ENCODE results near the gene SPAG6. TPM values are rescaled to one million over a fixed set of nuclear protein-coding genes. Genes with fewer than 3 reads are reported as not detected.
"Not testable (repeated sequence)": the region's sequence is repeated elsewhere in the genome, so short reads cannot be mapped to it uniquely, and the experiment has no call there.

SPAG6 gene
- total RNA-seq, 1 experiment from 2014 or later = not detected

DNA sequence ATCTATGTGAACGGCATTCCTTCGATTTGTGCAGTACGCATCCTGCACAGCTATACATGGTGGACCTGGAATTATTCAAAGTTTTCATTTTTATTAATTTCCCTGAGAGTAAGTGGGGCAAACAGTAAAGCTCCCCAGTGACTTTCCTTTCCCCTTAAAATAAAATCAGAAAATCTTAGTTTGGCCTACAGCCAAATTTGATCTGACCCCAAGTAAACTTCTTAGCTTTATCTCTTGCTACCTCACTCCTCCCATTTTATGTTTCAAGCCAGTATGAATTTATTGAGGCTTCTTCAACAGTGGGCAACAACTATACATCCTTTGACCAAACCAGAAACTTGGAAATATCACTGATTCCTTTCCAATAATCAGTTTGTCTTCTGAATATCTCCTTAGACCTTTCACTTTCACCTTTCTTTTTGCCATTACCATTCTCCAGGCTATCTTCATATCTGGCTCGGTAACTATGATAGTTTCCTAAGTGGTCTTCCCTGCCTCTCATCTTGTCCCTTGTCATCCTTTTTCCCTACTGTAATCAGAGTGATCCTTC, 11.1 kb downstream of the SPAG6 start:
- Histone ChIP-seq H3K4me3 (no peak overlapping the region), H3K36me3 (no peaks in the 10 kb centered on the region), H3K27me3 (no peaks in the 10 kb centered on the region), H3K9me3 (no peaks in the 10 kb centered on the region)
- no peak for DNase-seq

DNA sequence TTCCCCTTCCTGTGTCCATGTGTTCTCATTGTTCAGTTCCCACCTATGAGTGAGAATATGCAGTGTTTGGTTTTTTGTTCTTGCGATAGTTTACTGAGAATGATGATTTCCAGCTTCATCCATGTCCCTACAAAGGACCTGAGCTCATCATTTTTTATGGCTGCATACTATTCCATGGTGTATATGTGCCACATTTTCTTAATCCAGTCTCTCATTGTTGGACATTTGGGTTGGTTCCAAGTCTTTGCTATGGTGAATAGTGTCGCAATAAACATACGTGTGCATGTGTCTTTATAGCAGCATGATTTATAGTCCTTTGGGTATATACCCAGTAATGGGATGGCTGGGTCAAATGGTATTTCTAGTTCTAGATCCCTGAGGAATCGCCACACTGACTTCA, 12.5 kb downstream of the SPAG6 start:
- not testable (repeated sequence) for H3K9me3 ChIP-seq, H3K36me3 ChIP-seq, H3K27me3 ChIP-seq, H3K4me3 ChIP-seq, DNase-seq

DNA sequence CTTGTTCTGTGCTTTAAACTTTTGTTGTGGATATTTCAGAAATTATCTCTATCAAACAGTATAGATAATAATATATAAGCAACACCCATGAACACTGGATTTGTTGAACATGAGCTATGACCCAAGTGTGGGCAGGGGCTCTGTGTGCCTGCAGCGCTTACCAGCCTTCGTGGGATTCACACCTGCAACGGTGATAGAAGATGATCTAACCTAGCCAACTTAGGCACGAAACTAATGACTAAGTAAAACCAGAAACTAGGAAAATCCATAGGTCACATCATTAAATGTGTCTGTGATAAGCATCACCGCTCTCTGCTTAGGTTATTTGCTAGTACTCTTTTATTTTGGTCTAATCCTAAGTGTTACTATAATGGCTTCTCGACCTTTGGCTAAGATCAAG, 18.0 kb downstream of the SPAG6 start:
- no peaks in the 10 kb centered on the region for H3K9me3 ChIP-seq
- H3K36me3 ChIP-seq = no peaks in the 10 kb centered on the region
- H3K4me3 ChIP-seq = no peak overlapping the region
- H3K27me3 ChIP-seq = no peaks in the 10 kb centered on the region
- DNase-seq = no peak

DNA sequence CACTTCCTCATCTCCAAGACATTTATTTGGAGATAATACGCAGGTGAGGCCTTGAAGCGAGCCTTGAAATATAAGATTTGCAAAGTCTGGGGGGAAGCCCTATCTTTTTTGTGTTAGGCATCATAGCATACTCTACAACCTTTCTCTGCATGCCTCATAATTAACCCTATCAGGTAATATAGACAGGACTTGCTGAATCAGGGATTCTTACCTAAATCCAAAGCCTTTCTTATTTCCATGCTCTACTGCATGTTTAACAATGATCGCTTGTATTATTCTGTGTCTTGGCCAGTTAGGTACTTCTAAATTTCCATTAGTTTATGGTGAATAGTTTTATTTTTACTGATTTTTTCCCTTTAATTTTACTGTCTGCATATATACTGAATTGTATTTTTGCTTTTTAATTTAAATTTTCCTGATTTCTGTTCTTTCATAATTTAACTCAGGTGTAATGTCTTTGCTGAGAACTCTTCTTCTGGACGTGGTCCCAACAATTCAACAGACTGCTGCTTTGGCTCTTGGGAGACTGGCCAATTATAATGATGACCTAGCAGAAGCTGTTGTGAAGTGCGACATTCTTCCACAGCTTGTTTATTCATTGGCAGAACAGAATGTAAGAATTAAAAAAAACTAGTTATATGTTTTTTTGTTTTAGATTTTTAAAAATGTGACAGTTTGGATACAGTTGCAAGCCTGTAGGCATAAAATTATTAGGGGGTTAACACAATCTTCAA, 19.3 kb downstream of the SPAG6 start:
- Histone ChIP-seq H3K9me3 (no peaks in the 10 kb centered on the region), H3K27me3 (no peaks in the 10 kb centered on the region), H3K4me3 (no peak overlapping the region), H3K36me3 (no peaks in the 10 kb centered on the region)
- no peak for DNase-seq

DNA sequence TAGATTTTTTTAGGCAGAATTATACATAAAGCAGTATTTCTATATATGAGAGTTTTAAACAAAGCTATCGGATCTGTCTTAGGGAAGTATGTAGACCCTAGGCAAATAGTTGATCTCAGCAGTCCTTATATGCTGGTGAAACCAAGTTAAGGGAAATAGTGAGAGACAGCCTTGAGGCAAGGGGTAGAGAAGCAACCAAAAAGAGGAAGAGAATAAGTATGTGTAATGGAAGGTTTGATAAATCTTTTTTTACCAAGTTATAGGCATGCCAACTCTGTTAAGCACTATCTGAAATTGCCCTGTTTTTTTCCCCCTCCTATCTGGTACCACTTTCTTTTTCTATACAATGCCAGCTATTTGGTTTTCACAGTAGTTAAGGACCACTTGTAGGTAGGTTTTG, 19.9 kb downstream of the SPAG6 start:
- no peaks in the 10 kb centered on the region for H3K9me3 ChIP-seq
- no peak overlapping the region for H3K4me3 ChIP-seq
- DNase-seq = no peak
- H3K36me3 ChIP-seq = no peaks in the 10 kb centered on the region
- H3K27me3 ChIP-seq = no peaks in the 10 kb centered on the region

DNA sequence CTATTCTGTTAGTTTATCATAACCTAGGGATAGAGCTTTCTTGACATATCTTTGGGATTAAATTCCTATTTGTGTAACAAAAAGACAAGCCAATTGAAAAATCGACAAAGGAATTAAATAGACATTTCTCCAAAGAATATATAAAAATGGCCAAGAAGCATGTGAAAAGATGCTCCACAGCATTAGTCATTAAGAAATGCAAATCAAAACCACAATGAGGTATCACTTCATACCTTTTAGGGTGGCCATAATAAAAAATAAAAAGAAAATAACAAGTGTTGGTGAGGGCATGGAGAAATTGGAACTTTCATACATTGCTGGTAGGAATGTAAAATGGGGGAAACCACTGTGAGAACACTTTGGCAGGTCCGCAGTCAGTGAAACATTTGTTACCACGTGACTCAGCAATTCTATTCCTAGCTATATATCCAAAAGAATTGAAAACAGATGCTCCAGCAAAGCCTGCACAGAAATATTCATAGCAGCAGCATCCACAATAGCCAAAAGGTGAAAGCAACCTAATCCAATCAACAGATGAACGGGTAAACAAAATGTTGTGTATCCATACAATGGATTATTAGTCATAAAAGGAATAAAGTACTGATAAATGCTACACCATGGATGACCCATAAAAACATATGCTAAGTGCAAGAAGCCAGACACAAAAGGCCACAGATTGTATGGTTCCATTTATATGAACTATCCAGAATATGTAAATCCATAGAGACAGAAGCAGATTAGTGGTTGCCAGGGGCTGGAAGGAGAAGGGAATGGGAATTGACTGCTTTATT, 20.5 kb downstream of the SPAG6 start:
- H3K4me3 ChIP-seq = no peak overlapping the region
- no peak for DNase-seq
- no peaks in the 10 kb centered on the region for H3K27me3 ChIP-seq
- H3K36me3 ChIP-seq = no peaks in the 10 kb centered on the region
- no peaks in the 10 kb centered on the region for H3K9me3 ChIP-seq

DNA sequence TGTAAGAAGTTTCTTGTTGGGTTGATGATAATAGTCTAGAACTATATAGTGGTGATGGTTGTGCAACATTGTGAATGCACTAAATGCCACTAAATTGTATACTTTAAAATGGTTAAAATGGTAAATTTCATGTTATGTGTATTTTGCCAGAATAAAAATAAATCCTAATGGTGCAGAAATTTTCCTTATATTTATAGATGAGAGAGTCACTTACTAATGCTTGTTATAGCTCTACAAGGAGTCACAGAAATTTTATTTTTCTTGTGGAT, 21.1 kb downstream of the SPAG6 start:
- Histone ChIP-seq H3K36me3 (no peaks in the 10 kb centered on the region), H3K9me3 (no peaks in the 10 kb centered on the region), H3K27me3 (no peaks in the 10 kb centered on the region), H3K4me3 (no peak overlapping the region)
- no peak for DNase-seq

DNA sequence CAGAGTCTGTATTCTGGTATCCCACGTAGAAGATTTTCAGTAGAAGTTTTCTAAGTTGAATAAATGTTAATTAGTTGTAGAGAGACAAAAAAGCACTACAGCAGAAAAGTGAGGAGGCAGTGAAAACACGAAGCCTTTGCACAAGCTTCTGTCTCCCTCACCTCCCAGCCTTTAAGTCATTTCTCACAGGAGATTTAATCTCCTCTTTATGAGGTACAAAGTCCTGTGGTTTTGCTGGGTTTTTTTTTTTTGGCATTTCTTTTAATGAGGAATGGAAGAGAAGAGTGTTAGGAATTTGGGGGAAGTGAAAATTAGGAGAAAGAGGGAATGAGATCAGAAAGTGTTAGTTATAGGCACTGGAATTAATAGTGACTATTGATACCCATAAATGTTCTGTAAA, 21.5 kb downstream of the SPAG6 start:
- Histone ChIP-seq H3K9me3 (no peaks in the 10 kb centered on the region), H3K36me3 (no peaks in the 10 kb centered on the region), H3K27me3 (no peaks in the 10 kb centered on the region), H3K4me3 (no peak overlapping the region)
- no peak for DNase-seq

DNA sequence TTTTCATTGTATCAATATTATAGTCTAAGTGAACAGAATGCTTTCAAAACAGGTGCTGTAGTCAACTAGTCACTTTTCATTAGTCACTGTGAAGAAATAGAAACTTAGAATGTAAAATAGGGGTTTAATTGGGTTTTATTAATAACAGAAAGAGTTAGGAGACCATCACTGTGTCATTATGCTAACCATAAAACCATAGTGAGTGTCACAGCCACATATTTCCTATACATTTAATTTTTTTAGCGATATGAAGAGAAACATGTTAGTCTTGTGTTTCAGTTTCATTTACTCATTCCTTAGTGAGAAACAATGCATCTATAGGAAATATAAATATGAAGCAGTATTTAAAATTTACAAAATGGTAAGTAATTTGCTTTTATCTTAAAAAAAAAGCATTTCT, 22.2 kb downstream of the SPAG6 start:
- Histone ChIP-seq H3K9me3 (no peaks in the 10 kb centered on the region), H3K4me3 (no peak overlapping the region), H3K36me3 (no peaks in the 10 kb centered on the region), H3K27me3 (no peaks in the 10 kb centered on the region)
- DNase-seq = no peak

DNA sequence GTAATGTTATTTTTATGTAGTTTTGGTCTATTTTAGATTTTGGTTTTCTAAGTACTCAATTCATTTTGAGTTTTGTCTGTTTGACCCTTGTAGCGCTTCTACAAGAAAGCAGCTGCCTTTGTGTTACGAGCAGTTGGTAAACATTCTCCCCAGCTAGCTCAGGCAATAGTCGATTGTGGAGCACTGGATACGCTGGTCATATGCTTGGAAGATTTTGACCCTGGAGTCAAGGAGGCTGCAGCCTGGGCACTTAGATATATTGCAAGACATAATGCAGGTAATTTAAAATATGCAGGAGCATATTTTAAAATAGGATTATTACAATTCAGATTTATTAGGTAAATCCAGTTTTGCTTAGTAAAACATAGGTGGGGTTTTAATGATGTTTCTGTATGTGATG, 23.1 kb downstream of the SPAG6 start:
- no peaks in the 10 kb centered on the region for H3K9me3 ChIP-seq
- no peaks in the 10 kb centered on the region for H3K27me3 ChIP-seq
- DNase-seq = no peak
- H3K36me3 ChIP-seq = no peaks in the 10 kb centered on the region
- no peak overlapping the region for H3K4me3 ChIP-seq

DNA sequence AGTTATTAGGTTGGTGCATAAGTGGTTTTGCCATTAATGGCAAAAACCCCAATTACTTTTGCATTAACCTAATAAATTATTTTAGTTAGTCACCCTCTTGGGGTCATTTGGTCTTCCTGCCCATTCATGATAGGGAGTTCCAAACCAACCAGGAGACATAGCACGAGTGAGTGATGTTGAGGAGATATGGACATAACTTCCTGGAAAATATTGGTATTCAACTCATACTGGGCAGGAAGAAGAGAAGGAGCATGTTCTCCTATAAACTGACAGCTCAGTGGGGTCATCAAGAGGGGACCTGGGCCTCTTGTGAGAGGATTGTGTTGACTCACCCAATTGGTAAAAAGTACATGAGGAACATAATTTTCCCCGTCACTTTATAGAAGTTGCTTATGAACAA, 23.7 kb downstream of the SPAG6 start:
- H3K4me3 ChIP-seq = no peak overlapping the region
- no peaks in the 10 kb centered on the region for H3K27me3 ChIP-seq
- H3K36me3 ChIP-seq = no peaks in the 10 kb centered on the region
- H3K9me3 ChIP-seq = no peaks in the 10 kb centered on the region
- DNase-seq = no peak

DNA sequence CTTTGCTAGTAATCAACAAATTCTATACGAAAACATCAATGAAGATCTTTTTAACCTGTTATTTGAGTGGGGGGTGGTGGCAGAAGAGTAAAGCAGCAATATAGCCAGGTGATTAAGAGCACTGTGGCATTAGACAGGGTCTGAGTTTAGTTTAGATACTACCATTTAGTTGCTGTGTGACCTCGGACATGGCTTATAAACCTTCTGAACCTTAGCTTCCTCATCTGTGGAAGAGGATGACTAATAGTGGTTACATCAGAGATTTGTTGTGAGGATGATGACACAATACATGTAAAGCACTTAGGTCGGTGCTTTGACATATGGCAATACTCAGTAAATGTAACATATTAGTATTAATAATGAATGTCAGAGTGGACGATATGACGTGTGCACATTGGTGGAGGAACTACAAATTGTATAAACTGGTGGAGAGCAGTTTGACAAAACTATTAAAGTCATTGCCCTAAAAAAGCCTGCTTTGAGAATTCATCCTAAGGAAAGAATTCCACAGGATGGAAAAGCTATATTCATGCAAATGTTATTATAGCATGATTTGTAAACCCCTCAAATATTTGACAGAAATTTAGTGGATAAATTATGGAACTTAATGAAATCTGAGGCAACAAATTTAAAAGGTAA, 24.3 kb downstream of the SPAG6 start:
- DNase-seq = no peak
- Histone ChIP-seq H3K9me3 (no peaks in the 10 kb centered on the region), H3K4me3 (no peak overlapping the region), H3K36me3 (no peaks in the 10 kb centered on the region), H3K27me3 (no peaks in the 10 kb centered on the region)

DNA sequence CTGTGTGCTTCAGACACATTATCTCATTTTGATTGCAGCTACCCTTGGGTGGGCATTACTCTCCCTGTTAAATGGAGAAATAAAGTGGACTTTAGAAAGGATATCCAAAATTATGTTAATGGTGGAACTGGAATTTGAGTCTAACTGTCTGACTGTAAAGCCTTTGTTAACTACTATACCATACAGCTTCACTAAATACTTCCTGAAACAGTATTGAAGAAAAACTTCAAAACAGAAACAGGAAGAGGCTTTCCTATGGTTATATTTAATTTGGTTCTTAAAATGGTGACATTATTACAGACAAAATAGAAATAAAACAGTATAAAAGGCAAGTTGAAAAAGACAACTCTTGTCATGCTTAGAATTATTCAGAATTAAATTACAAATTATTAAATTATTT, 25.0 kb downstream of the SPAG6 start:
- Histone ChIP-seq H3K4me3 (no peak overlapping the region), H3K9me3 (no peaks in the 10 kb centered on the region), H3K27me3 (no peaks in the 10 kb centered on the region), H3K36me3 (no peaks in the 10 kb centered on the region)
- no peak for DNase-seq

DNA sequence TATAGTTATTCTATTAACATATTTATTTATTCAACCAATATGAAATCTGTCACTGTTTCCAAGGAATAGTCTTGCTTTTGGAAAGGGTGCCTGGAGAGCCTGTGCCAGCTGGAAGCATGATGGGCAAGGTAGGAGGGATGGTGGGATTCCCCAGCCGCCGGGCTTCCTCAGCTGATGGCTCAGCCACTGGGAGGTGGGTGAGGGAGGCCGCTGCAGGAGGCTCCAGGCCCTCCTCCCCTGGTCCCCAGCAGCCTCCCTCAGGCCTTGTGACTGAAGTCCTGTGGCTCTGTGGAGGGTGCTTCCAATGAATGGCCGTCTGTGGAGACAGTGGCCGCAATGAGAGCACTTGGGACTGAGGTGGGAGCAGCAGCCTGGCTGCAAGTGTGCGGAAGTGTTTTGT, 27.0 kb downstream of the SPAG6 start:
- no peak for DNase-seq
- no peaks in the 10 kb centered on the region for H3K9me3 ChIP-seq
- no peaks in the 10 kb centered on the region for H3K36me3 ChIP-seq
- H3K27me3 ChIP-seq = no peaks in the 10 kb centered on the region
- H3K4me3 ChIP-seq = no peak overlapping the region

DNA sequence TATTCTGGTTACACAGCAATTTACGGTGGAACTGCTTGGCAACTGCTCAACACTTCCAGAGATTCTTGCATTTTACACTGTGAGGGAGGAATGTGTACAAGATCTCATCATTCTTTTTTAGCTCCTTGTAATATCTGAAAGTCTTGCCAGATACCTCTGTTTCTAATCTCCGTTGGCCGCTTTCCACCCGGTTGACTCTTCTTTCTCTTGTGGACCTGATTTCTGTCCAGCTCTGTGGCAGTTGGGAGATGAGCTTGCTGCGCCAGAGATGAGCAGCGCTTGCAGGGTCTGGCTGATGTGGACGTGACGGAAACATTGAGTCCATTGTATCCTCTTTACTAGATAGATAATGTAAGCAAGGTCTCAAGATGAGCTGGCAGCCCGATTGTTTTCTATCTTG, 27.6 kb downstream of the SPAG6 start:
- Histone ChIP-seq H3K4me3 (no peak overlapping the region), H3K36me3 (no peaks in the 10 kb centered on the region), H3K27me3 (no peaks in the 10 kb centered on the region), H3K9me3 (no peaks in the 10 kb centered on the region)
- no peak for DNase-seq

DNA sequence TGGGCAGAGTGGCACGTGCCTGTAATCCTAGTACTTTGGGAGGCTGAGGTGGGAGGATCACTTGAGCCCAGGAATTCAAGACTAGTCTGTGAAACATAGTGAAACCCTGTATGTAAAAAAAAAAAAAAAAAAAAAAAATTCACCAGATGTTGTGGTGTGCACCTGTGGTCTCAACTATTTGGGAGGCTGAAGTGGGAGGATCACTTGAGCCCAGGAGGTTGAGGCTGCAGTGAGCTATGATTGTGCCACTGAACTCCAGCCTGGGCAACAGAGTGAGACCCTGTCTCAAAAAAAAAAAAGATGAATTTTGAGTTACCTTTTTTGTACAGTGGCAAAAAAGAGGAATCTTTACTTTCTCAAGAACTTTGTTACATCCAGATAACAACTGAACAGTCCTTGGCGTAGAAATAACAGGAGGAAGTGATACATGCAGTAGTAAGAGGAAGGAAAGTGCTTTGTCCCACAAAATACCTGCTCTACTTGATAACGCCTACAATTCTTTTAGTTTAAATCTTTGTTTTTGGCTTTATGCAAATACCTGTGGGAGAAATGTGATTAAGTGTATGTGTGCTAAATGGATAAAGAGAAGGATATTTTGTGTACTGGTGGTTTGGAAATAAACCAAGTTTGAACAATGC, 29.3 kb downstream of the SPAG6 start:
- no peaks in the 10 kb centered on the region for H3K27me3 ChIP-seq
- no peaks in the 10 kb centered on the region for H3K36me3 ChIP-seq
- DNase-seq = no peak
- H3K4me3 ChIP-seq = no peak overlapping the region
- no peaks in the 10 kb centered on the region for H3K9me3 ChIP-seq

DNA sequence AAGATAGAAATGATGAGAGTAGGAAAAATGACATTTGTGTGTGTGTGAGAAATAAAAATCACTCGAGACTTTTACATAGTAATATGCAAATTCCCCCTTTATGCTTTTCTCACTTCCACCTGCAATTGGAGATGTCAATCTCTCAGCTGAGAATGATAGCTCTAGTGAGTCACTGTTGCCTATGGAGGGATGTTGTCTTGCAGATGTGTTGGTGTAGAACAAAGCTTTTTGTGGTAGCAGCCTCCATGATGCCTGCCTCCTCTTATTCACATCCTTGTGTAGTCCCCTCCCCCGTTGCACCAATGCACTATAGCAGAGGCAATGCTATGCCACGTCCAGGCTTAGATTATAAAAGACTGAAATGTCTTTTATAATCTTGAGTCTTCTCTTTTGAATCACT, 33.8 kb downstream of the SPAG6 start:
- no peaks in the 10 kb centered on the region for H3K9me3 ChIP-seq

More for the DNA sequence above, 33.8 kb downstream of the SPAG6 start:
- H3K36me3 ChIP-seq = no peaks in the 10 kb centered on the region
- H3K27me3 ChIP-seq = no peaks in the 10 kb centered on the region
- no peak overlapping the region for H3K4me3 ChIP-seq
- DNase-seq = no peak
